ENCODE results near the gene BATF3.
A peak's percentile ranks its signal among the peaks of the same experiment; 100 is the strongest.

Gene BATF3

GRCh38 chr1:212684521-212685090, 15.0 kb downstream of the BATF3 start:
- DNase-seq (ENCODE audit: low spot score): no peak

GRCh38 chr1:212684076-212684475, 15.6 kb downstream of the BATF3 start:
- no peak for DNase-seq (ENCODE audit: low spot score)

- DNase-seq (ENCODE audit: low spot score): no peak
Observed at GRCh38 chr1:212683357-212683722, 16.3 kb downstream of the BATF3 start.

- DNase-seq (ENCODE audit: low spot score): no peak
Observed at GRCh38 chr1:212680680-212681389, 18.8 kb downstream of the BATF3 start.

GRCh38 chr1:212678456-212679410, 20.9 kb downstream of the BATF3 start:
- DNase-seq (ENCODE audit: low spot score): no peak

- DNase-seq (ENCODE audit: low spot score): no peak
Observed at GRCh38 chr1:212677573-212677972, 22.1 kb downstream of the BATF3 start.

GRCh38 chr1:212677136-212677535, 22.5 kb downstream of the BATF3 start:
- DNase-seq (ENCODE audit: low spot score): no peak

- no peak for DNase-seq (ENCODE audit: low spot score)
Observed at GRCh38 chr1:212675675-212676074, 24.0 kb downstream of the BATF3 start.

GRCh38 chr1:212674872-212675271, 24.8 kb downstream of the BATF3 start:
- no peak for DNase-seq (ENCODE audit: low spot score)

GRCh38 chr1:212671342-212672031, 28.2 kb downstream of the BATF3 start:
- peak; percentile 47 for DNase-seq (ENCODE audit: low spot score)

GRCh38 chr1:212670882-212671281, 28.8 kb downstream of the BATF3 start:
- no peak for DNase-seq (ENCODE audit: low spot score)

GRCh38 chr1:212670301-212670700, 29.3 kb downstream of the BATF3 start:
- DNase-seq (ENCODE audit: low spot score): no peak

GRCh38 chr1:212669600-212669999, 30.0 kb downstream of the BATF3 start:
- DNase-seq (ENCODE audit: low spot score): no peak

GRCh38 chr1:212669102-212669501, 30.5 kb downstream of the BATF3 start:
- DNase-seq (ENCODE audit: low spot score): no peak

GRCh38 chr1:212668477-212668876, 31.2 kb downstream of the BATF3 start:
- DNase-seq (ENCODE audit: low spot score): no peak

GRCh38 chr1:212667223-212668139, 32.2 kb downstream of the BATF3 start:
- peak; percentile 92 for DNase-seq (ENCODE audit: low spot score)

GRCh38 chr1:212666116-212666775, 33.4 kb downstream of the BATF3 start:
- no peak for DNase-seq (ENCODE audit: low spot score)

GRCh38 chr1:212665241-212666115, 34.2 kb downstream of the BATF3 start:
- peak; percentile 87 for DNase-seq (ENCODE audit: low spot score)

GRCh38 chr1:212664409-212665199, 35.0 kb downstream of the BATF3 start:
- no peak for DNase-seq (ENCODE audit: low spot score)

Measured in AG20443 (cell line).